Skeletal muscle satellite cell (primary cell): Measurements from ENCODE around the gene PCIF1.
"Not testable (repeated sequence)": the region's sequence is repeated elsewhere in the genome, so short reads cannot be mapped to it uniquely, and the experiment has no call there.

Source experiments
- H3K27me3 ChIP-seq: 2 replicates; pipeline ENCODE4 v1.7.0; 2013; ENCODE audit warnings: low read length; ENCODE audit not compliant: control insufficient read depth, insufficient read depth
- H3K36me3 ChIP-seq: 2 replicates; pipeline ENCODE4 v1.7.0; 2013; ENCODE audit warnings: mild to moderate bottlenecking, control low read depth, low read length; ENCODE audit not compliant: insufficient read depth
- H3K4me1 ChIP-seq: 2 replicates; pipeline ENCODE4 v1.7.0; 2013; ENCODE audit warnings: low read length; ENCODE audit not compliant: control insufficient read depth, insufficient read depth
- H3K4me2 ChIP-seq: 2 replicates; pipeline ENCODE4 v1.7.0; 2013; ENCODE audit warnings: mild to moderate bottlenecking, low read length
- H3K4me3 ChIP-seq: 2 replicates; pipeline ENCODE4 v1.7.0; 2013; ENCODE audit warnings: low read length
- H3K9ac ChIP-seq: 2 replicates; pipeline ENCODE4 v1.7.0; 2013; ENCODE audit warnings: mild to moderate bottlenecking, low read depth, low read length, moderate library complexity
- H3K9me3 ChIP-seq: replicated peaks from 2 replicates; pipeline ENCODE4 v1.7.0; 2013; ENCODE audit warnings: mild to moderate bottlenecking, control low read depth, low read length

Gene PCIF1

DNA sequence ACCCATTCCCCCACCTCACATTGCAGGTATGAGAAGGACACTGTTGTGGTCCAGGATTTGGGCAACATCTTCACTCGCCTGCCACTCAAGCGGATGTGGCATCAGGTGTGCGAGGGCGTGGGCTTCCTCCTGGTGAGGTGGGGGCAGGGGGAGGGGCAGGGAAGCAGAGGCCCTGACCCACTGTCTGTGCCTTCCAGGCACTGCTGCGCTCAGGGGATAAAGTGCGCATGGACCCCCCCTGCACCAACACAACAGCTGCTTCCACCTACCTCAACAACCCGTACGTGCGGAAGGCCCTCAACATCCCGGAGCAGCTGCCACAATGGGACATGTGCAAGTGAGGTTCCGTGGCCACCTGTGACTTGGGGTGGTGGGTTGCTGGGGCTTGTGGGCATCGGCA, 39.7 kb upstream of the PCIF1 start:
- H3K9me3 ChIP-seq = no peaks in the 10 kb centered on the region
- no peak overlapping the region for H3K4me3 ChIP-seq
- no peaks in the 10 kb centered on the region for H3K27me3 ChIP-seq
- no peak overlapping the region for H3K4me2 ChIP-seq
- H3K36me3 ChIP-seq = peaks cover 51% of the 10 kb centered on the region
- H3K4me1 ChIP-seq = peaks cover 27% of the 10 kb centered on the region
- no peak overlapping the region for H3K9ac ChIP-seq

- Histone ChIP-seq H3K9me3 (no peaks in the 10 kb centered on the region), H3K4me3 (no peak overlapping the region), H3K36me3 (peaks cover 51% of the 10 kb centered on the region), H3K9ac (no peak overlapping the region), H3K4me1 (peaks cover 13% of the 10 kb centered on the region), H3K4me2 (no peak overlapping the region), H3K27me3 (no peaks in the 10 kb centered on the region)
These were observed 37.8 kb upstream of the PCIF1 start for GRCh38 chr20:45896641-45897161.

DNA sequence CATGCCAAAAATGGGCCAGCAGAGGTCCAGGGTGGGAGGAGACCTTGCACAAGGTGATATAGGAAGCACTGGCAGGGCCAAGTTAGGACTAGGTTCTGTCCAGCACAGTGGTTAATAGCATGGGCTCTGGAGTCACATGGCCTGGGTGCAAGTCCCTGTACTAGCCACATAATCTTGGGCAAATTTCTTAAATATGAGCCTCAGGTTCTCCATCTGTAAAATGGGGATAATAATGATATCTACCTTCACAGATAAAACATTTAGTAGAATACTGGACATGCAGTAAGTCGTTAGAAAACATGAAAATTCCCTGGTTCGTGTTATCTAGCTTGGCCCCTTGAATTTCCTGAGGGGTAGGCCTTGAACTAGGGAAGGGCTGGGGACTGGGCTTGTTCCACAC, 37.2 kb upstream of the PCIF1 start:
- no peak overlapping the region for H3K9ac ChIP-seq
- H3K27me3 ChIP-seq = no peaks in the 10 kb centered on the region
- H3K4me2 ChIP-seq = no peak overlapping the region
- peaks cover 51% of the 10 kb centered on the region for H3K36me3 ChIP-seq
- H3K4me1 ChIP-seq = peaks cover 7% of the 10 kb centered on the region
- no peaks in the 10 kb centered on the region for H3K9me3 ChIP-seq
- H3K4me3 ChIP-seq = no peak overlapping the region

GRCh38 chr20:45897692-45898091, 36.8 kb upstream of the PCIF1 start:
- Histone ChIP-seq H3K4me2 (no peak overlapping the region), H3K36me3 (peaks cover 47% of the 10 kb centered on the region), H3K27me3 (no peaks in the 10 kb centered on the region)

GRCh38 chr20:45898285-45898684, 36.2 kb upstream of the PCIF1 start:
- H3K4me3 ChIP-seq = no peak overlapping the region
- no peak overlapping the region for H3K9ac ChIP-seq
- no peak overlapping the region for H3K4me2 ChIP-seq
- no peaks in the 10 kb centered on the region for H3K27me3 ChIP-seq
- H3K36me3 ChIP-seq = peaks cover 44% of the 10 kb centered on the region
- no peaks in the 10 kb centered on the region for H3K9me3 ChIP-seq
- H3K4me1 ChIP-seq = no peaks in the 10 kb centered on the region

More at GRCh38 chr20:45897692-45898091, 36.8 kb upstream of the PCIF1 start:
- H3K4me1 ChIP-seq = peaks cover 3% of the 10 kb centered on the region
- no peak overlapping the region for H3K4me3 ChIP-seq
- no peak overlapping the region for H3K9ac ChIP-seq
- no peaks in the 10 kb centered on the region for H3K9me3 ChIP-seq

GRCh38 chr20:45899046-45899835, 35.2 kb upstream of the PCIF1 start:
- H3K36me3 ChIP-seq = peaks cover 38% of the 10 kb centered on the region
- no peaks in the 10 kb centered on the region for H3K9me3 ChIP-seq
- H3K4me1 ChIP-seq = no peaks in the 10 kb centered on the region
- no peaks in the 10 kb centered on the region for H3K27me3 ChIP-seq
- no peak overlapping the region for H3K4me2 ChIP-seq
- H3K9ac ChIP-seq = no peak overlapping the region
- no peak overlapping the region for H3K4me3 ChIP-seq

DNA sequence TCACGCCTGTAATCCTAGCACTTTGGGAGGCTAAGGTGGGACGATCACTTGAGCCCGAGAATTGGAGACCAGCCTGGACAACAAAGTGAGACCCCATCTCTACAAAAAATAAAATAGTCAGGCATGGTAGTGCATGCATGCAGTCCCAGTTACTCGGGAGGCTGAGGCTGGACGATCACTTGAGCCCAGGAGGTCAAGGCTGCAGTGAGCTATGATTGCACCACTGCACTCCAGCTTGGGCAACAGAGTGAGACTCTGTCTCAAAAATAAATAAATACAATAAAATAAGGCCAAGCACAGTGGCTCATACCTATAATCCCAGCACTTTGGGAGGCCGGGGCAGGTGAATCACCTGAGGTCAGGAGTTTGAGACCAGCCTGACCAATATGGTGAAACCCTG, 33.2 kb upstream of the PCIF1 start:
- not testable (repeated sequence) for H3K27me3 ChIP-seq, H3K4me3 ChIP-seq, H3K4me1 ChIP-seq, H3K9me3 ChIP-seq, H3K9ac ChIP-seq, H3K4me2 ChIP-seq
- H3K36me3 ChIP-seq = peaks cover 26% of the 10 kb centered on the region

DNA sequence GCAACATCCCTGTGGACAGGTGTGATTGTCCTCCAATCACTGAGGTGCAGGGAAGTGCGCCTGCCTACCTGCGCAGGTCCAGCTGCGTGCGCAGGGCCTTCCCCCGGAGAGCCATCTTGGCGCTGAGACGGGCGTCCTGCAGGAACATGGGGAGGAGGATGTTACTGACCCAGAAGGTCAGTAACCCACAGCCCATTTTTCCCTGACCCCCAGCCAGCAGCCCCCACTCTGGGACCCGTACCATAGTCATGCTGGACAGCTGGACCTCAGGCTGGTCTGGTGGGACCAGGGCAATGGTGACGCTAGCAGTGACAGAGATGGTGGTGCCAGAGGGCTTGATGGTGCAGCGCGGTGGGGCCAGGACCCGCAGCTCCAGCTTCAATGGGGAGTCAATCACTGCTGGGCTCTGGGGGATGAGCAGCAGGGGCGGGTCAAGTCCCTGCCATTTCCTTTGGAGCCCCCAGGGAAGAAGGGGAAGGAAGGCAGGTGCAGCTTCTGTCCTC, 32.2 kb upstream of the PCIF1 start:
- peaks cover 3% of the 10 kb centered on the region for H3K4me1 ChIP-seq
- no peak overlapping the region for H3K9ac ChIP-seq
- no peaks in the 10 kb centered on the region for H3K27me3 ChIP-seq
- H3K4me2 ChIP-seq = no peak overlapping the region
- H3K9me3 ChIP-seq = no peaks in the 10 kb centered on the region
- H3K36me3 ChIP-seq = peaks cover 19% of the 10 kb centered on the region
- no peak overlapping the region for H3K4me3 ChIP-seq

DNA sequence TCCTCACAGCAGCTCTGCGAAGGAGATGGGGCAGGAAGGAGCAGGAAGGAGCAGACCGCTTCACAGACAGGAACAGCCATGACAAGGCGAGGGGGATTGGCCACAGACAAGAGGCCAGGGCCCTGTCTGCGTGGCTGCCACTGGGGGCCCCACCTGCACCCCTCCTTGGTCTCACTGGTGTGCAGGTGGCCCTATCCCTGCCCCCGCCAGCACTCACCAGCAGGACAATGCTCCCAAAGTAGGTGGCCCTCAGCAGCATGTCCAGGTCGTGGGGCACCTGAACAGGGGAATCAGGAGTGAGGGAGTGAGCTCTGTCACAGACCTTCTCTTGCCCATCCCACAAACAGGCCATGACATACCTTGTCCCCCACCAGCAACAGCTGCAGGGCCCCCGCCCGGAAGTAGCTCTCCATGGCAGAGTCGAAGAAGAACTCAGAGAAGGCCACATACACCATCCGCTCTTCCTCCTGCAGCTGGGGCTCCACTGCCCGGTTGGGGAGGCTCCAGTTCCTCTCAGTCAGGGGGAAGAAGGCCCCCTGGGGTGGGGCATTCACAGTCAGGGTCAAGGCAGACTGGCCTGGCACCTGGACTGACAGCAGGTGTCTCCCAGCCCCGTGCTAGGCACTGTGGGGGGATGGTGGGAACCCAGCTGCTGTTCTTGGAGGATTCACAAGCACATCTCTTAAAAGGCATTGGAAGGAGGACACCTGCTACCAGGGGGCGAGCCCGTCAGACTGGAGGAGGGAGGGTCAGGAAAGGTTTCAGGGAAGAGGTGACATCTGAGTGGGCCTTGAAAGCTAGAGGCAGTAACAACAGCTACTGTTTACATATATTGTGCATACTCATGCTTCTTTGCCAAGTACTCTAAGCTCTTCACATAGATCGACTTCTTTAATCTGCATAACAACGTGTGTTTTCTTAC, 29.6 kb upstream of the PCIF1 start:
- Histone ChIP-seq H3K36me3 (no peaks in the 10 kb centered on the region), H3K27me3 (no peaks in the 10 kb centered on the region), H3K4me2 (no peak overlapping the region), H3K9me3 (no peaks in the 10 kb centered on the region), H3K9ac (no peak overlapping the region), H3K4me3 (no peak overlapping the region), H3K4me1 (peaks cover 3% of the 10 kb centered on the region)

GRCh38 chr20:45905505-45906079, 28.9 kb upstream of the PCIF1 start:
- Histone ChIP-seq H3K27me3 (no peaks in the 10 kb centered on the region), H3K36me3 (no peaks in the 10 kb centered on the region), H3K9ac (no peak overlapping the region), H3K4me1 (peaks cover 5% of the 10 kb centered on the region), H3K4me2 (no peak overlapping the region), H3K4me3 (no peak overlapping the region), H3K9me3 (no peaks in the 10 kb centered on the region)
